NCI-H446 treated with DMSO at 0.1 percent for 48 hours (cell line): ENCODE measurements around the gene KIF23.

Experiments
- DNase-seq: peaks from one replicate; lab custom pipeline; 2025; lab: John Stamatoyannopoulos, UW

The KIF23 gene

DNA sequence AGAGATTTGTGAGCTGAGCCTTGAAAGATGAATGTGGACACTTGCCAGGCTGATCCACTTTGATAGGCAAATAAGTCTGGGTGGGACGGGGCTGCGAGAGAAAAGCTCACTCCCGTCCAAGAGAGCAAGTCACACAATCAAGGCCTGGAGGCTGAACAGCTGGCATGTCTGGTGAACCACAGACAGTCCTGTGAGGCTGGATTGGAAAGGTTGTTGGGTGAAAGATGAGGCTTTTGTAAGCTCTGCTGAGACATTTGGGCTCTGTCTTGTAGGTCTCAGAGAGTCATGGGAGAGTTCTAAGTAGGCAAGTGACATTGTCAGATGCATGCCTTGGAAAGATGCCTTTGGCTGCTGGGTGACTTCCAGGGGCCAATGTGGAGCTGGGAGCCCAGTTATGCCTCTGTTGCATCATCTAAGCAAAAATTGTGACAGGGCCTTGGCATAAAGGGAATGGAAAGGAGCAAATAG, 76.9 kb downstream of the KIF23 start:
- DNase-seq = no peak

- no peak for DNase-seq
These were observed 79.3 kb downstream of the KIF23 start for GRCh38 chr15:69493406-69493805.

DNA sequence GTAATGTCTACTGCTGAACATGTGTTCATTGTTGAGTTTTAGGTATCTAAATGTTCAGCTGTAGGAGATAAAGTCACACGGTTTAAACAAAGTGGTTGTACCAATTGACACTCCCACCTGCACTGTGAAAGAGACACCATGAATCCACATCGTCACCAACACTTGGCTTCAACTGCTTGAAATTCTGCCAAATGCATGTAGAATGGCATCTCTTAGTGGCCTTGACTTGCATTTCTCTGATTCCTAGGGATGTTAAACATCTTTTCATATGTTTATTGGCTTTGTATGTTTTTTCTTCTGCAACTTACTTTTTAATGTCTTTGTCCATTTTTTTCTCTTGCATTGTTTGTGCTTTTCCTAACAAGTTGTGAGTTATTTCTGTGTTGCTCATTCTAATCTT, 81.9 kb downstream of the KIF23 start:
- no peak for DNase-seq

- DNase-seq = no peak
These were observed 82.9 kb downstream of the KIF23 start for GRCh38 chr15:69497076-69497475.

- DNase-seq = no peak
These were observed 83.5 kb downstream of the KIF23 start for GRCh38 chr15:69497667-69498066.
